ENCODE measurements around the gene SYT5. TPM values are rescaled to one million over a fixed set of nuclear protein-coding genes. Genes with fewer than 3 reads are reported as not detected.

SYT5 gene
- total and polyA plus RNA-seq, 9 donors = 0.08 to 2.3 (median 0.46) TPM; not detected in 5

DNA sequence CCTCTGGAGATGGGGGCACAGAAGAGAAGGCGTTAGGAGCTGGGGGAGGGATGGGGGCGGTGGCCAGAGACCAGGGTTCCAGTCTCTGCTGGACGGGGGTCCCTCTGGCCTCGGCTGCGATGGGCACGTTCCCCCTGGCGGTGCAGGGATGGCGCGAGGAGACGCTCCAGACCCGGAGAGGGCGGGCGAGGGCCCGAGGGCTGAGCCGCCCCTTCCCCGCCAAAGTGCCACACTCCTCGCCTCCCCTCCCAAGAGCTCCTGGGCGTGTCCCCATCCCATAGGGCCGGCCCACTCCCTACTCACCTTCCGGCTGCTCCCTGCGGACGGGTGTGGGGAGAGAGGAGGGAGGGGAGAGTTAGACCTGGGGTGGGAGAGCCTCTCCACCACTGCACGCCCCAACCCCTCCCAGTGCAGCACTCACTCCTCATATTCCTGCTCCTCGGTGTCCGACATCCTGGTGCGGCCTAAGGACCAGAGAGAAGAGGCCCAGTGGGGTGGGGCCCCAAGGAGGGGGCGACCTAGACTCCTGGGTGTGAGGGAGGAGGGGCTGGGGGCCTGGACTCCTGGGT lies 33.3 kb downstream of the SYT5 start:
- Histone ChIP-seq H3K4me1 (ENCODE audit: insufficient read depth) (no peaks in the 10 kb centered on the region), H3K36me3 (no peaks in the 10 kb centered on the region), H3K27me3 (peaks cover 5% of the 10 kb centered on the region), H3K9me3 (no peaks in the 10 kb centered on the region), H3K27ac (no peak overlapping the region), H3K4me3 (no peak overlapping the region)
- no peak for DNase-seq
- intact Hi-C loops (cut with DNase I) = loop anchor here in 3 of 4 donors (10.0 kb wide), 2 partner anchors 228 to 358 kb away; partner anchors contain the start of genes IL11 (in 1 of the 3) and TMEM190 (in 1 of the 3)
- TF ChIP-seq EP300 (IDR thresholded peaks at IDR 0.05) (no peak), POLR2A (IDR thresholded peaks at IDR 0.05) (no peak)
- TF ChIP-seq, protein P1, sequence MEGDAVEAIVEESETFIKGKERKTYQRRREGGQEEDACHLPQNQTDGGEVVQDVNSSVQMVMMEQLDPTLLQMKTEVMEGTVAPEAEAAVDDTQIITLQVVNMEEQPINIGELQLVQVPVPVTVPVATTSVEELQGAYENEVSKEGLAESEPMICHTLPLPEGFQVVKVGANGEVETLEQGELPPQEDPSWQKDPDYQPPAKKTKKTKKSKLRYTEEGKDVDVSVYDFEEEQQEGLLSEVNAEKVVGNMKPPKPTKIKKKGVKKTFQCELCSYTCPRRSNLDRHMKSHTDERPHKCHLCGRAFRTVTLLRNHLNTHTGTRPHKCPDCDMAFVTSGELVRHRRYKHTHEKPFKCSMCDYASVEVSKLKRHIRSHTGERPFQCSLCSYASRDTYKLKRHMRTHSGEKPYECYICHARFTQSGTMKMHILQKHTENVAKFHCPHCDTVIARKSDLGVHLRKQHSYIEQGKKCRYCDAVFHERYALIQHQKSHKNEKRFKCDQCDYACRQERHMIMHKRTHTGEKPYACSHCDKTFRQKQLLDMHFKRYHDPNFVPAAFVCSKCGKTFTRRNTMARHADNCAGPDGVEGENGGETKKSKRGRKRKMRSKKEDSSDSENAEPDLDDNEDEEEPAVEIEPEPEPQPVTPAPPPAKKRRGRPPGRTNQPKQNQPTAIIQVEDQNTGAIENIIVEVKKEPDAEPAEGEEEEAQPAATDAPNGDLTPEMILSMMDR (IDR thresholded peaks at IDR 0.05) = no peak
- WGBS, 3 donors = 0 to 2% (median 0%) methylated on average over 22 to 27 of the region's 27 CpGs

DNA sequence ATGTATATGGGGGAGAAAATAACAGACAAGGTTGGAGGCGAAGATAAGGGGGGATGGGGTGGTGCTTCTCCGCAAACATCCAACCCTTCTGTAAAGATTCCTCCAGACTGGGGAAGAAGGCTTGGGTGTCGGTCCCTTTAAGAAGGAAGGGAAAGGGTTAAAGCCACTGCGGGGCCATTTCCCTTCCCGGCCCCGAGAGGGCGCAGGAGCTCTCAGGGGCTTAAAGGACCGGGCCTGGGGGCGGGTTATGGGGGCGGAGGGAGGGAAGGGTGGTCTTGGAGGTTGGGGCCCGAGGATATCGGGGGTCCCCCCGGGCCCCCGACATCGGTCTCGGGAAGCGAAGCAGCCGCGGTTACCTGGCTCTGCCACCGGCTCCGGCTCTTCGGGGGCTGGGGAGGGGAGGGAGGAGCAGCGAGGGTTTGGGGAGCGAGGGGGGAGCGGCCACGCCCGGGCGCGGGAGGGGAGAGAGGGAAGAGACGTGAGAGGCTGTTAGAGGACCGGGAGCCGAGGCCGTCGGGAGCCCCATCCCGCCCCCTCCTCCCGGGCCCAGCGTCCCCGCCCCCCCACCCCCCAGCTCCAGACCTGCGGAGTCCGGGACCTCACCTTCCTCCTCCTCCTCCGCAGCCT lies 33.9 kb downstream of the SYT5 start:
- Histone ChIP-seq H3K9me3 (no peaks in the 10 kb centered on the region), H3K36me3 (no peaks in the 10 kb centered on the region), H3K4me3 (no peak overlapping the region), H3K27me3 (peaks cover 5% of the 10 kb centered on the region), H3K27ac (no peak overlapping the region), H3K4me1 (ENCODE audit: insufficient read depth) (no peaks in the 10 kb centered on the region)
- 1% methylated on average over 38 to 41 of the region's 41 CpGs for WGBS, 3 donors
- intact Hi-C loops (cut with DNase I) = loop anchor here in 3 of 4 donors (10.0 kb wide), 2 partner anchors 229 to 359 kb away; partner anchors contain the start of genes IL11 (in 1 of the 3) and TMEM190 (in 1 of the 3)
- DNase-seq = no peak
- TF ChIP-seq EP300 (IDR thresholded peaks at IDR 0.05) = no peak
- TF ChIP-seq POLR2A (IDR thresholded peaks at IDR 0.05) = no peak
- TF ChIP-seq, protein P1 (IDR thresholded peaks at IDR 0.05) = no peak

DNA sequence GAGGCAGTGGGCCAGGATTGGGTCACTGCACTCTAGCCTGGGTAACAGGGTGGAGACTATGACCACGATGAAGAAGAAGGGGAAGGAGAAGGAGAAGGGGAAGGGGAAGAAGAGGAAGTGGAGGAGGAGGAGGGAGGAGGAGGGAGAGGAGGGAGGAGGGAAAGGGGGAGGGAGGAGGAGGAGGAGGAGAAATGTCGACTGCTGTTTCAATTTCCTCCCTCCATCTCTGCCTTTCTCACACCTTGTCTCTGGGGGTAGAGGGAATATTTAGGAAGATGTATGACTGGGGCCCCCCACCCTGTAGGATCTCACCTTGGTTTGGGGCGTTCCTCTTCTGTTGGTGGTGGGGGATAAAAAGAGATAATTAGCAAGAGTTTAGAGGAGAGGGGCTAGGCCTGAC lies 34.9 kb downstream of the SYT5 start:
- Histone ChIP-seq H3K27ac (no peak overlapping the region), H3K4me1 (ENCODE audit: insufficient read depth) (no peaks in the 10 kb centered on the region), H3K36me3 (no peaks in the 10 kb centered on the region), H3K4me3 (no peak overlapping the region), H3K9me3 (no peaks in the 10 kb centered on the region), H3K27me3 (peaks cover 5% of the 10 kb centered on the region)
- intact Hi-C loops (cut with DNase I) = loop anchor here in 3 of 4 donors (10.0 kb wide), 2 partner anchors 230 to 360 kb away; partner anchors contain the start of genes IL11 (in 1 of the 3) and TMEM190 (in 1 of the 3)
- TF ChIP-seq EP300 (IDR thresholded peaks at IDR 0.05) = no peak
- no peak for TF ChIP-seq POLR2A (IDR thresholded peaks at IDR 0.05)
- TF ChIP-seq, protein P1 (IDR thresholded peaks at IDR 0.05) = no peak
- WGBS, 3 donors = 12 to 17% (median 15%) methylated on average over 3 of the region's 3 CpGs
- no peak for DNase-seq

DNA sequence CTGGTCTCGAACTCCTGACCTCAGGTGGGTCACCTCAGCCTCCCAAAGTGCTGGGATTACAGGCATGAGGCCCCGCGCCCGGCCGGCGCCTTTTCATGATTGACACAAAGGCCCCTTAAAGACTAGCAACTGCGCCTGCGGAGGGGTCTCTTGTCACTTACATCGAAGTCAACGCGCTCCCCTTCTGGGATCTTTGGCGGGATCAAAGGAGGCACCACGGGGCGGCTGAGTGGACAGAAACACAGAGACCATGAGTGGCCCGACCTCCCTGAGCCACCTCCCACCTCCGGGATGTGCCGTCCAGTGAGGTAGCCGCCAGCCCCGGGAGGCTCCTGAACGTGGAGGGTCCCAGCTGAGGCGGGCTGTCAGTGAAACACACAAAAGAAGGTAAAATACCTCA lies 38.4 kb downstream of the SYT5 start:
- Histone ChIP-seq H3K27me3 (peaks cover 4% of the 10 kb centered on the region), H3K36me3 (no peaks in the 10 kb centered on the region), H3K9me3 (no peaks in the 10 kb centered on the region), H3K4me1 (ENCODE audit: insufficient read depth) (no peaks in the 10 kb centered on the region), H3K4me3 (no peak overlapping the region), H3K27ac (no peak overlapping the region)
- intact Hi-C loops (cut with DNase I) = loop anchor here in 3 of 4 donors (5.0 to 10.0 kb wide), 3 partner anchors 233 to 363 kb away; partner anchors contain the start of genes IL11 (in 1 of the 3) and TMEM190 (in 1 of the 3)
- WGBS, 3 donors = 11 to 29% (median 25%) methylated on average over 21 of the region's 21 CpGs
- TF ChIP-seq, protein P1 (IDR thresholded peaks at IDR 0.05) = no peak
- TF ChIP-seq POLR2A (IDR thresholded peaks at IDR 0.05) (no peak), EP300 (IDR thresholded peaks at IDR 0.05) (no peak)
- DNase-seq = no peak
